Activated naive CD8-positive, alpha-beta T cell treated with anti-CD3 and anti-CD28 coated beads, Interleukin-2, amount 10 ng/mL, durations not matched to agents 7 days and 5 days (primary cell): Measurements from ENCODE around the gene SOCS3. TPM values are rescaled to one million over a fixed set of nuclear protein-coding genes. Genes with fewer than 3 reads are reported as not detected.

Experiments used
- ATAC-seq: fragments of 150-1000 bp; cut with Tn5 transposase; one replicate; pipeline ENCODE4 v1.10.0; 2021; ENCODE audit warnings: low read depth, moderate library complexity
- POLR2A ChIA-PET: fragments of 350-600 bp; sonication (Branson Sonifier 250); formaldehyde crosslinking; loops from one replicate; lab custom pipeline; 2021; ENCODE audit warnings: antibody characterized with exemption; lab: Charles Lee
- DNase-seq: peaks from one replicate; pipeline ENCODE4 v3.0.0; 2021
- H3K27ac Mint-ChIP-seq: one replicate; pipeline ENCODE4 v1.8.0; 2022; ENCODE audit warnings: mild to moderate bottlenecking, mixed read lengths
- H3K27me3 Mint-ChIP-seq: one replicate; pipeline ENCODE4 v1.8.0; 2022; ENCODE audit warnings: mild to moderate bottlenecking, moderate library complexity, mixed read lengths
- H3K36me3 Mint-ChIP-seq: one replicate; pipeline ENCODE4 v1.8.0; 2021; ENCODE audit warnings: mild to moderate bottlenecking, mixed read lengths
- H3K4me1 Mint-ChIP-seq: one replicate; pipeline ENCODE4 v1.8.0; 2021; ENCODE audit warnings: mixed read lengths
- H3K4me3 Mint-ChIP-seq: one replicate; pipeline ENCODE4 v1.8.0; 2022; ENCODE audit warnings: mild to moderate bottlenecking, moderate library complexity, mixed read lengths
- H3K9me3 Mint-ChIP-seq: one replicate; pipeline ENCODE4 v1.8.0; 2021; ENCODE audit warnings: mixed read lengths
- total RNA-seq, 2 experiments: library from RNA; stranded (reverse); gene quantifications; one replicate each; pipeline ENCODE4 v1.2.3, GENCODE V29; 2021

SOCS3 gene
- total RNA-seq, 2 experiments from 2014 or later = 6.6 to 6.7 TPM

DNA sequence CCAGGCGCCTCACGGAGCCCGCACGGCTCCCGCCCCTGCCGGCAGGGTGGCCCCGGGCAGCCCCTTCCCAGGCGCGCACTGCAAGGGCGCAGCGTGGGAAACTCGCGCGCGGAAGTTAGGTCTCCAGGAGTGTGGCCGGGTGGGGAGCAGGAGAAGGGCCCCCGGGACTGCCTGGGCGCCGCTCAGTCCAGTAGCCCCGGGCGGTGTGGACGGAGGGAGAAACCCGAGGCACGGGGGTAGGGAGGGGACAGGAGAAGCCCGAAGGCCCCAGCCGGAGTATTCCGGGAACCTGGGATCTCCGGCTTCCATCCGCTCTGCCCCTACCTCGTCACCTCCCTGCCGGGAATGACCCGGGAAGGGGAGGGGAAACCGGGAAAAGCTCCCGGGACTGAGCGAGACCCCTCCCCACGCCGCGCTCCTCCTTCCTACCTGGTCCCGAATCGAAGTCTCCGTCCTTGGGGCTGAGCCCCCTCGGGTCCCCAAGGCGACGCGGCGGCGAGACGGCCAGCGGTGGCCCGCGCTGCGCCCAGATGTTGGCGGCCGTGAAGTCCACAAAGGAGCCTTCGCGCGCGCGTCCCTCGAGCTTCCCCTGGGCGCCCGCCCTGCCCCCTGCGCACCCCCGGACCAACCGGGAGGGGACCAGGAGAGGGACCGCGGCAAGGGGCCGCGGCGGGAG lies 418 bp downstream of the SOCS3 start:
- H3K9me3 Mint-ChIP-seq = no peaks in the 10 kb centered on the region
- peak overlapping the region; percentile 75 for H3K27ac Mint-ChIP-seq
- H3K4me1 Mint-ChIP-seq = peaks cover 45% of the 10 kb centered on the region
- DNase-seq = peak; percentile 69
- H3K27me3 Mint-ChIP-seq = peaks cover 18% of the 10 kb centered on the region
- POLR2A ChIA-PET = interaction anchor here (0.7 to 3.7 kb wide), 7 partner anchors 12 to 108 kb away, joined by 3 to 18 read pairs (median 4); partner anchors contain the start of gene PGS1
- ATAC-seq = no peak
- H3K36me3 Mint-ChIP-seq = peaks cover 5% of the 10 kb centered on the region
- H3K4me3 Mint-ChIP-seq = peak overlapping the region; percentile 82

DNA sequence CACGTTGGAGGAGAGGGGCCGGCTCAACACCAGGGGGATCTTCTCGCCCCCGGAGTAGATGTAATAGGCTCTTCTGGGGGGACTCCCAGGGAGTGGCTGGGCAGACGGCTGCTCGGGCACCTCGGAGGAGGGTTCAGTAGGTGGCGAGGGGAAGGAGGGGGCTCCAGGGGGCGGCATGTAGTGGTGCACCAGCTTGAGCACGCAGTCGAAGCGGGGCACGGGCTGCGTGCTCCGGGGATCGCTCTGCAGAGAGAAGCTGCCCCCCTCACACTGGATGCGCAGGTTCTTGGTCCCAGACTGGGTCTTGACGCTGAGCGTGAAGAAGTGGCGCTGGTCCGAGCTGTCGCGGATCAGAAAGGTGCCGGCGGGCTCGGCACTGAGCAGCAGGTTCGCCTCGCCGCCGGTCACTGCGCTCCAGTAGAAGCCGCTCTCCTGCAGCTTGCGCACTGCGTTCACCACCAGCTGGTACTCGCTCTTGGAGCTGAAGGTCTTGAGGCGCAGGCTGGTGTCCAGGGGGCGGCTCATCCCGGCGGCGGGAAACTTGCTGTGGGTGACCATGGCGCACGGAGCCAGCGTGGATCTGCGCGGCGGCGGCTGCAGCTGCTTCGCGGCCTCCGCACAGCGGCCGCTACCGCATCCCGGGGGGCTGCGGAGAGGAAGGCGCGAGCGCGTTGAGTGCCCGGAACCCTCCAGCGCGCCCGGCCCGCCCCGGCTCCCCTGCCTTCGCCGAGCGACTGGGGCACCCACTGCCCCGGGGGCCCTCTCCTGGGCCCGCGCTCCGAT lies 1.1 kb downstream of the SOCS3 start:
- peak overlapping the region; percentile 71 for H3K4me3 Mint-ChIP-seq

DNA sequence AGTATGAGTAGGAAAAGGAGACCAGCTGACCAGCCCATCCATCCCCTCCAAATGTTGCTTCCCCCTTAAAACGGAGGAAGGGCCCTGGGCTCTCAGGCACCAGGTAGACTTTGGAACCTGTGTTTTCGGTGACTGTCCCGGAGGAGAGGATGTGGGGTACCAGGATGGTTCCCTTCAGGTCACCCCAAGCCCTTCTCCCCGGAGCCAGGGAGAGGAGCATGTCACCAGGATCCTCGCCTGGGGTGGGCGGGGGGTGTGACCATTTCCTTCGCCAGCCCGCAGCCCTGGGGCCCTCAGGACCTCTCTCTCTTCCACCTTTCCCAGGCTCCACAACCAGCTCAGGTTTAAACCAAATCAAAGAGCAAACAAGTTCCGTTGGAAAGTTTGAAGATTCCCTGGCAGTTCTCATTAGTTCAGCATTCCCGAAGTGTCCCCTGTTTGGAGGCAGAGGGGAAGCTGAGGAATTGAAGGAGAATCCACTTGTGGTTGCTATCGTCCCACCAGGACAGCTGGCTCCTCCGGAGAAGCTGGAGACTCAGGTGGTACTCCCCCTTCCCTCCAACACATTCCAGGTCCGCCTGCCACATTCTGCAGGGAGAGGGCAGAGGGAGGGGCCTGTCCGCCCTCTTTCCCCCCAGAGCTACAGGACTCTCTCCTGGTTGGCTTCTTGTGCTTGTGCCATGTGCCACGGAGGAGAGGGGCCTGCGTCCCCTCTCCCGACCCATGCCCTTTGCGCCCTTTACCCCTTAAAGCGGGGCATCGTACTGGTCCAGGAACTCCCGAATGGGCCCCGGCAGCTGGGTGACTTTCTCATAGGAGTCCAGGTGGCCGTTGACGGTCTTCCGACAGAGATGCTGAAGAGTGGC lies 2.0 kb downstream of the SOCS3 start:
- POLR2A ChIA-PET = interaction anchor here (0.6 to 3.7 kb wide), 6 partner anchors 14 to 431 kb away, joined by 3 to 18 read pairs (median 4); partner anchors contain the start of gene PGS1
- no peak for DNase-seq
- Mint-ChIP-seq H3K9me3 (no peaks in the 10 kb centered on the region), H3K4me1 (peaks cover 54% of the 10 kb centered on the region), H3K4me3 (peak overlapping the region; percentile 71), H3K27ac (peak overlapping the region; percentile 78), H3K36me3 (peaks cover 5% of the 10 kb centered on the region), H3K27me3 (peaks cover 6% of the 10 kb centered on the region)
- ATAC-seq = no peak

More for the DNA sequence above, 1.1 kb downstream of the SOCS3 start:
- POLR2A ChIA-PET = interaction anchor here (0.6 to 3.7 kb wide), 7 partner anchors 14 to 430 kb away, joined by 3 to 18 read pairs (median 4); partner anchors contain the start of gene PGS1
- Mint-ChIP-seq H3K9me3 (no peaks in the 10 kb centered on the region), H3K27ac (no peak overlapping the region), H3K4me1 (peaks cover 48% of the 10 kb centered on the region), H3K27me3 (peaks cover 11% of the 10 kb centered on the region), H3K36me3 (peaks cover 5% of the 10 kb centered on the region)
- ATAC-seq = no peak
- DNase-seq = peak; percentile 46

DNA sequence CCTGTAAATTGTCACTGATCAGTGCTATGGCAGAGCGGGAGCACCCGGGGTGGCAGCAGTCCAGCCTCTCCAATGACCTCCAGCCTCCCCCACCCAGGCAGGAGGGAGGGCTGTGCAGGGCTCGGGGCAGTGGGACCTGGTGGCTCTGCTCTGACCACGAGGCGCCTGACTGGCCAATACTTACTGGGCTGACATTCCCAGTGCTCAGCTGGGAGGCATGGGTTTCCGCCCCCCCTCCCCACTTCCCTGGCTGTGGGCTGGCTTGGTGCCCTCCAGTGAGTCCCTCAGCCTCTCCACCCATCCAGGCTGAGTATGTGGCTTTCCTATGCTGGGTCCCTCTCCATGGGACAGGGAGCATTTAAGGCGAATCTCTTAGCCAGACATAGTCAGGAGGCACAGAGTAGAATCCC lies 2.7 kb downstream of the SOCS3 start:
- POLR2A ChIA-PET = no interaction called here
- ATAC-seq (no peak), DNase-seq (no peak)
- Mint-ChIP-seq H3K4me3 (peak overlapping the region; percentile 71), H3K36me3 (peaks cover 5% of the 10 kb centered on the region), H3K9me3 (no peaks in the 10 kb centered on the region), H3K27ac (peak overlapping the region; percentile 78), H3K27me3 (no peaks in the 10 kb centered on the region), H3K4me1 (peaks cover 58% of the 10 kb centered on the region)

DNA sequence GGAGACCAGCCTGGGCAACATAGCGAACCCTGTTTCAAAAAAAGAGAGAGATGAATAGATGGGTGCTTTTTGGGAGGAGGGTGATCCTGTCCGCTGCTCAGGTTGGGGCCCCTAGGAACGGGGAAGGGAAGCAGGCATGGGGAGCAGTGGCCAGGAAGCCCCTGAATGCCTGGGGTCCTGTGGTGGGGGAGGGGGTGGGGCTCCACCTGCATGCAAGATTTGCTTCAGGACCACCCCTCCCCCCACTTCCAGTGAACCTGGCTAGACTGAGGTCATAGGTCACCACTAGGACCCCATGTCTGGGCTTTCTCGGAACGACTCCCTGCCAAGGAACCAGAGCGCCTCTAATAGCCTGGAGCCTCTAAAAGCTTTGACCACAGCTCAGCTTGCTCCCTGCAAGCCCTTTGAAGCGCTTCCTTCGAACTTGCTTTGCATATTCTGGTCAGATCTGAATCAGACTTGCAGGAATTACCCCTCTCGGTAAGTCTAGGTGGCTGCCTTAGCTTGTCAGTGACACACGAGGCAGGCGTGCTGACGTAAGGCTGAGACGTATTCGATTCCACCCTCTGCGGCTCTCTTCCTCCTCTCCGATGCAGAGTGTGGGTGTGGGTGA lies 3.7 kb downstream of the SOCS3 start:
- DNase-seq (peak; percentile 73), ATAC-seq (peak; percentile 71)
- H3K4me1 Mint-ChIP-seq = peaks cover 59% of the 10 kb centered on the region
- peak overlapping the region; percentile 87 for H3K27ac Mint-ChIP-seq
- POLR2A ChIA-PET = interaction anchor here (0.6 to 1.1 kb wide), 10 partner anchors 10 to 66 kb away, joined by 3 to 5 read pairs (median 3); partner anchors contain the start of gene PGS1
- H3K9me3 Mint-ChIP-seq = no peaks in the 10 kb centered on the region
- H3K27me3 Mint-ChIP-seq = no peaks in the 10 kb centered on the region
- H3K36me3 Mint-ChIP-seq = peaks cover 5% of the 10 kb centered on the region
- peak overlapping the region; percentile 65 for H3K4me3 Mint-ChIP-seq

DNA sequence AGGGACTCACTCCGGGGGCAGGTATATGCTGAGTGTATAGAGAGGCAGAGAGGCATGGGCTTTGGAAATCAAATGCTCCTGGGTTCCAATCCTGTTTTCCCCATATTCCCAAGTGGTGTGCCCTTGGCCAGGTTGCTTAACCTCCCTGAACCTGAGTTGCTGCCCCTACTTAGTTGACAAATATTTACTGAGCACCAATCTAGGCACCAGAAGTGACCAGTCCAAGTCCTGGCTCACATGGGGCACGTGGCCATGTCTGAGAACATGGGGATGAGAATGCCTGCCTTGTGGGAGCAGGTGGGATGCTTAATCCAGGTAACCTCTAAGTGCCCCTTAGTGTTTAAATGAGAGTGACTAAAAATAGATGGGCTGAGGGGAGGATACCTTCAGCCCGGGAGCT lies 4.2 kb downstream of the SOCS3 start:
- Mint-ChIP-seq H3K4me3 (peak overlapping the region; percentile 65), H3K9me3 (no peaks in the 10 kb centered on the region), H3K27me3 (no peaks in the 10 kb centered on the region), H3K4me1 (peaks cover 54% of the 10 kb centered on the region), H3K36me3 (peaks cover 5% of the 10 kb centered on the region), H3K27ac (peak overlapping the region; percentile 87)
- POLR2A ChIA-PET = interaction anchor here (1.1 kb wide), 3 partner anchors 12 to 66 kb away, joined by 3 to 5 read pairs (median 4); no protein-coding TSS in a partner anchor
- DNase-seq (no peak), ATAC-seq (no peak)

DNA sequence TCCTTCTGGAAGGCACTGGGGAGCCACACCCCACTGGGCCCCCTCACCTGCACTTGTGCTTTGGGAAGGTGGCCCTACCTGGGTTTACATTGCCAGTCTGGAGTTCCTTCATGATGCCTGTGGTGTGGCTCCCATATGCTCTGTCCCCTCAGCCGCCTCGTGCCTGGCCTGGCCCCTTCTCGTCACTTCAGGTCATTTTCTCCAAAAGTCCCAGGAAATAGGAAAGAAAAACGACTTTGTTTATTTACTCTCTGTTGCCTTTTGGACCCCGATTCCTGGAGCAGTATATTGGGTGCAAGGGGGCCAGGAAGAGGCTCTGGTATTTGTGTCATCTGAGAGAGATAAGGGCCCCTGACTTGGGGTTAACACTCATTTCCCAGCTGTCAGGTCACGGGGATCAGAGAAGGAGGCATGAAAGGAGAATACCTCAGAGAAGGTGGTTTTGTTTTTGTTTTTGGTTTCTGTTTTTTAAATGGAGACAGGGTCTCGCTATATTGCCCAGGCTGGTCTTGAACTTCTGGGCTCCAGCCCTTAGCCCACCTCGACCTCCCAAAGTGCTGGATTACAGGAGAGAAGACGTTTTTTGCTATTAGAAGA lies 4.7 kb downstream of the SOCS3 start:
- peaks cover 58% of the 10 kb centered on the region for H3K4me1 Mint-ChIP-seq
- ATAC-seq = no peak
- H3K4me3 Mint-ChIP-seq = peak overlapping the region; percentile 65
- H3K9me3 Mint-ChIP-seq = no peaks in the 10 kb centered on the region
- POLR2A ChIA-PET = interaction anchor here (0.6 to 1.1 kb wide), 2 partner anchors 62 to 168 kb away, joined by 4 to 5 read pairs; no protein-coding TSS in a partner anchor
- peaks cover 5% of the 10 kb centered on the region for H3K36me3 Mint-ChIP-seq
- DNase-seq = no peak
- no peaks in the 10 kb centered on the region for H3K27me3 Mint-ChIP-seq
- peak overlapping the region; percentile 87 for H3K27ac Mint-ChIP-seq

DNA sequence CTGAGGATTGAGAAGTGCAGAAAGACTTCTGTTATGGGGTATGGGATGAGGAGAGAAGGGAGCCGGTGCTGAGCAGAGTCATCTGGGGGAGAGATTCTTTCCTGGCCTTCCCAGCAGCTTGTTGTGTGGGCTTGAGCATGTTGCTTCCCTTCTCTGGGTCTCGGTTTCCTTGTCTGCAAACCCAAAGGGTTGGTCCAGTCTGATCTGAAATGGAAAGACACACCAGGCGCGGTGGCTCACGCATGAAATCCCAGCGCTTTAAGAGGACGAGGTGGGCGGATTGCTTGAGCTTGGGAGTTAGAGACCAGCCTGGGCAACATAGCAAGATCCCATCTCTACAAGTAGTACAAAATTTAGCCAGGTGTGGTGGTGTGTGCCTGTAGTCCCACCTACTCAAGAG lies 6.0 kb downstream of the SOCS3 start:
- Mint-ChIP-seq H3K27ac (no peak overlapping the region), H3K27me3 (no peaks in the 10 kb centered on the region), H3K36me3 (peaks cover 5% of the 10 kb centered on the region), H3K4me1 (peaks cover 64% of the 10 kb centered on the region), H3K9me3 (no peaks in the 10 kb centered on the region), H3K4me3 (no peak overlapping the region)
- POLR2A ChIA-PET = interaction anchor here (0.6 kb wide), 1 partner anchor 1616 kb away, joined by 3 read pairs; the partner anchor contains the start of gene MFSD11
- DNase-seq (no peak), ATAC-seq (no peak)

DNA sequence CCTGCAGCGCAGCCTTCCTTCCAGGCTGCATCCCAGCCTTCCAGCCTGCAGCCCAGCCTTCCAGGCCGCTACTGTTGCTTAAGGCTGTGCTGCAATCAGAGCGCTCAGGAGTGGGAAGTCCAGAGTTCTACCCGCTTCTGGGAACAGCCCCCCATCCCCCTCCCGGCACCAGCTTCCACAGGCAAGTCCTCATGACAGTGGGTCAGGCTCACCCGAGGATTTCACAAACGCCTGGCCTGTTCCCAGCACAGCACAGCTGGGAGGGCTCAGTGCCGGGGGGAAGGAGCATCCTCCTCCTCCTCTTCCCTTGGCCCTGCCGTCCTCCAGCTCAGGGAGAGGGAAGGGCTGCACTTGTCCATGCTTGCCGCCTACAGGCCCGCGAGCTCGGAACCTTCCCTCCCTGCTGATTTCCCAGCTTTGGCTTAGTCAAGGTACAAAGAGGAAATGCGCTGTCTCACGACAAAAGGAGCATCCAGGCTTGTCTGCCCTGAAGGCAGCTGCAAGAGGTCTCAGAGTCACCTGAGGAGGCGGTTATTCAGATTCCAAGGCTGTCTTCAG lies 8.3 kb downstream of the SOCS3 start:
- Mint-ChIP-seq H3K4me3 (no peak overlapping the region), H3K36me3 (no peaks in the 10 kb centered on the region), H3K27ac (no peak overlapping the region), H3K9me3 (no peaks in the 10 kb centered on the region), H3K27me3 (peaks cover 7% of the 10 kb centered on the region), H3K4me1 (peaks cover 54% of the 10 kb centered on the region)
- no peak for ATAC-seq
- POLR2A ChIA-PET = interaction anchor here (0.5 kb wide), 1 partner anchor 433 kb away, joined by 3 read pairs; no protein-coding TSS in a partner anchor
- no peak for DNase-seq

DNA sequence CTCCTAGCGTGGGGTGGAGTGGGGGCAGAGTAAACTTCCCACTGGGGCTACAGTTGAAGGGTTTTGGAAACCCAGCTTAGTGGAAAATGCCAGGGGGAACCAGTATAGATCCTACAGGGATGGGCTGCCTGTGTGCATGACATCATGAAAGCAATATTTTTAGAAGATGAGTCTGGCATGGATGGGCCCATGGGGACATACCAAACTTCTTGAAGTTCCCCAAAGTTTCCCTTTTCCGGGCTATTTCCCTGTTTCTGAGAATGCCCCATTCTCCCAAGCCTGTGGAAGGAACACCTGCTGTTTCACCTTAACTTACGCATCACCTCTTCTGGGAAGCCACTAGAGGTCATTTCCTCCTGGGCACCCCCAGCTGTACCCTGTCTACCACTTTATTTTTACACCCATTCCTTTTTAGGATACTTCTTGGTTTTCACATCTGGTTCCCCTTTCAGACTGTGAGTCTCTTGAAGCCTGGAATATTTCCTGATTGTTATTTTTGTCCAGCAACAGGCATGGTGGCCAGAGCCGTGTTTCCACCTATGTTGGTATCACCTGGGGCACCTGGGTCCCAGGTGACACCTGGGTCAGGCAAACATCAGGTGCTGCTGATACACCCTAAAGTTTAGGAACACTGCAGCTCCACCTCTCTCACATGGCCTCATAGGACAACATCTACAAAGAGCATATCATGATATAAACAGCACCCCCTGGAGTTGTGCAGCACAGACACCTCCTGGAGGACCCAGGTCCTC lies 9.8 kb downstream of the SOCS3 start:
- peaks cover 41% of the 10 kb centered on the region for H3K4me1 Mint-ChIP-seq
- H3K36me3 Mint-ChIP-seq = no peaks in the 10 kb centered on the region
- H3K4me3 Mint-ChIP-seq = no peak overlapping the region
- H3K9me3 Mint-ChIP-seq = no peaks in the 10 kb centered on the region
- POLR2A ChIA-PET = no interaction called here
- peak overlapping the region; percentile 48 for H3K27ac Mint-ChIP-seq
- DNase-seq (no peak), ATAC-seq (no peak)
- H3K27me3 Mint-ChIP-seq = peaks cover 8% of the 10 kb centered on the region

DNA sequence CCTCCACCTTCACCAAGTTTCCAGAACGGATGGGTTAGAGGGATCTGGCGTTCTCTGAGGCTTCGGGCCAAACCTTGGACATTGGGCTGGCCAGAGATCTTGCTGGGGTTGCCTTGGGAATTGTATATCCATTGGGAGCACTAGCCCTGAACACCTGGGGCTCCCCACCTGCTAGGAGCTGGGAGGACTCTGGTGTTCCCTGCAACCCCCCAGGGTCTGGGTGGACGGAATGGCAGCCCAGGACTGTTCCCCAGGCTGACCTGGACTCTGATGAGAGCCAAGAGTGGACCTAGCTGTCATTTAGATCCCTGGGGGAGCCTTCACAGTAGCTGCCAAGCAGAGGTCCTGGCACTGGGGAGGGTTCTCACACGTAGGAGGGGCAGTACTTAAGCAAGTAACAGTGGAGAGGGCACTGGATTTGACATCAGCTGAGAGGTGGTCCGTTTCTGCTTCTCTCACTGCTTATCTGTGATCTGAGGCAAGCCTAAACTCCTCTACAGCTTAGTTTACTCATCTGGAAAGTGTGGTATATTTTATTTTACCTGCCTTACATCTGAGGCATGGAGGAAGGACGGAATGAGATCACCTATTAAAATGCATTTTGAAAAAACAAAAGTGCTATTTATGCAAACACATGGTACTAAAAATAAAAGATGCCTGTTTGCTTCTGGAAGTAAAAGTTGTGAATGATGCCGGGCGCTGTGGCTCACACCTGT lies 11.7 kb downstream of the SOCS3 start:
- POLR2A ChIA-PET = interaction anchor here (1.1 kb wide), 1 partner anchor 12 kb away, joined by 3 read pairs; the partner anchor contains the start of gene SOCS3
- Mint-ChIP-seq H3K27ac (no peak overlapping the region), H3K4me1 (peaks cover 39% of the 10 kb centered on the region), H3K9me3 (no peaks in the 10 kb centered on the region), H3K27me3 (peaks cover 9% of the 10 kb centered on the region), H3K4me3 (no peak overlapping the region), H3K36me3 (no peaks in the 10 kb centered on the region)
- DNase-seq = no peak
- ATAC-seq = no peak
